ENCODE data around the gene C5orf46.
"Not testable (repeated sequence)": the region's sequence is repeated elsewhere in the genome, so short reads cannot be mapped to it uniquely, and the experiment has no call there.

C5orf46 gene

GRCh38 chr5:147906326-147907095 is at the start of gene C5orf46:
TSS of gene C5orf46 (minus strand) at chr5:147906538. CDS start at chr5:147906501, 37 bp downstream.
- DNase-seq: peak in 1 of 3 donors; percentile 28

GRCh38 chr5:147954971-147955370 is 48.6 kb upstream of the C5orf46 start:
- DNase-seq: no peak

- peak; percentile 36 to 69 (median 57) for DNase-seq
Measured at GRCh38 chr5:147949711-147950573, 43.6 kb upstream of the C5orf46 start.

DNA sequence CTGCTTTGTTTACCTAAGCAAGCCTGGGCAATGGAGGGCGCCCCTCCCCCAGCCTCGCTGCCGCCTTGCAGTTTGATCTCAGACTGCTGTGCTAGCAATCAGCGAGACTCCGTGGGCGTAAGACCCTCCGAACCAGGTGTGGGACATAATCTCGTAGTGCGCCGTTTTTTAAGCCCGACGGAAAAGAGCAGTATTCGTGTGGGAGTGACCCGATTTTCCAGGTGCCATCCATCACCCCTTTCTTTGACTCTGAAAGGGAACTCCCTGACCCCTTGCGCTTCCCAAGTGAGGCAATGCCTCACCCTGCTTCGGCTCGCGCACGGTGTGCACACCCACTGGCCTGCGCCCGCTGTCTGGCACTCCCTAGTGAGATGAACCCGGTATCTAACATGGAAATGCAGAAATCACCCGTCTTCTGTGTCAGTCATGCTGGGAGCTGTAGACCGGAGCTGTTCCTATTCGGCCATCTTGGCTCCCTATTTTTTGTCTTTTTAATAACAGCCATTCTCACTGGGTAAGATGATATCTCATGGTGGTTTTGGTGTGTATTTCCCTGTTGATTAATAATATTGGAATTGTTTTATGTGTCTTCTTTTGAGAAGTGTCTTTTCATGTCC is 40.4 kb upstream of the C5orf46 start:
- not testable (repeated sequence) for DNase-seq

GRCh38 chr5:147939431-147940114 is 33.2 kb upstream of the C5orf46 start:
- DNase-seq: no peak

- peak; percentile 60 to 87 (median 80) for DNase-seq
Measured at GRCh38 chr5:147935032-147935431, 28.7 kb upstream of the C5orf46 start.

- peak; percentile 69 to 83 (median 74) for DNase-seq
Measured at GRCh38 chr5:147930769-147931168, 24.4 kb upstream of the C5orf46 start.

DNA sequence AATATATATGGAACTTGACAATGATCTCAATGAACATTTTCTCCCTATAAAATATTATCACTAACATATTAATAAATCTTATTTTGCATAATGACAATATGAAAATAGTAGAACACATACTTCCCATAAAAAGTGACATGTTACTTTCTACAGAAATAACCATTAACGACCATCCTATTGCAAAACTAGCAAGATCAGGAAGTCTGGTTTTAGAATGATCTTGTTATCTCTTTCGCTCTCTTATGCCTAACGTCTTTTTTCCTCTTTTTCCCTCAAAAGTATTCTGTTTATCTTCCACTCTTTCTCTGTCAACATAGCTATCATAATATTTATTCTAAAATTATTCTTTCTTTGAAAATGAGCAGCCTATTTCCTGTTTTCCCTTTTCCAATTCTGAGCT is 21.6 kb upstream of the C5orf46 start:
- DNase-seq: peak; percentile 17 to 49 (median 37)

- DNase-seq: no peak
Measured at GRCh38 chr5:147925020-147925419, 18.7 kb upstream of the C5orf46 start.

DNA sequence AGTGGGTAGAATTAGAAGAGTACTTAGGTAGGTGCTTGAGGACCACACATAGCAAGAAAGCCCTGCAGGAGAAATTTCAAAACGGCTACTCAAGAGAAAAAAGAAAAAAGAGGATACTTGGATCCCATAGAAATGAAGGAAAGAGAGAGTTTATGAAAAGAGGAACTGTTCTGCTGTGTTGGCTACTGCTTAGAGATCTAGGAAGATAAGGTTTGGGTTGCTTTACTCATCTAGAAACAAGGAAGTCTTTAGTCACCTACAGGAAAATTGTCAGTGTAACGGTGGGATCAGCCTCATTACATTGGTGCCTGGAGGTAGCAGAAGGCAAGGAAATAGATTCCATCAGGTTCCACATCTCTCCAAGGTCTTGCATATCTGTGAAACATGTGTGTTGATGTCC is 14.8 kb upstream of the C5orf46 start:
- peak; percentile 9 to 27 (median 23) for DNase-seq

DNA sequence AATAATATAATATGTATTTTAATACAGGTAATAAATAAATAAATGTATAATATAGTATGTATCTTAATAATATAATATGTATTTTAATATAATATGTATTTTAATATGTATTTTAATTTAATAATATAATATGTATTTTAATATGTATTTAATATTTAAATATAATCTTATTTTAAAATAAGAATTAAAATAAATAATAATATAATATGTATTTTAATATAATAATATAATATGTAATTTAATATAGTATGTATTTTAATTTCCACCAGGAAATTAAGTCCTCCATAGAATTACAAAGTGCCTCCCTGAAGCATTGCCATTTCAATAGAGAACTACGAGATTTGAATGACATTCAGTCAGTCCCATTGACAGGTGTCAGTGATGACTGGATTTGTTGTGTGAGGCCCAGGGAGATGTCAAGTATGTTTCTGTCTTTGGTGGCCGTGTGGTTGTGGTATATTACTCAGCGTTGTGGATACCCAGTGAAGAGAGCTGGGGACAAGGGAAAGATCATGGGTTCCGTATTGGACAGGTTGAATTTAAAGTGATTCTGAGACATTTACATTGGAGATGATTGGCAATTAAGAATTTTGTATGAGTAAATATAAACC is 14.2 kb upstream of the C5orf46 start:
- DNase-seq: no peak

DNA sequence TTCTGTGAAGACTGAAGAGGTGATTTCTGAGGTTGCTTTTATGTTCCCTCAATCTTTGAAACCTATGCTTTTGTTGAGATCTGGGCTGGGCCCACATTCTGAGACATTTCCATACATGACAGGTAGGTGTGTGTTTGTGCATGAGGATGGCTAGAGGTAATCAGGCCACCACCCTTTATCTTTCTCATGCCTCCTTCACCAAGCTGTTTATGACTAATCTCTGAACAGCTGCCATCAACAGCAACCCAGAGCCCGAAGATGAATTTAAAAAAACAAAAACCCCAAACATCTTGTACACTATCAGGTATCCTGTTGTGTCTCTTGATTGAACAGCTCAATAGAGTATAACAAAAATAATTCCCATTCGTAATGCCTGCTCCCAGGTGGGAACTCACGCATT is 12.6 kb upstream of the C5orf46 start:
- DNase-seq: no peak

- peak in 1 of 3 donors; percentile 17 for DNase-seq
Measured at GRCh38 chr5:147918101-147918685, 11.9 kb upstream of the C5orf46 start.

GRCh38 chr5:147913786-147914185 is 7.4 kb upstream of the C5orf46 start:
- DNase-seq: no peak

DNA sequence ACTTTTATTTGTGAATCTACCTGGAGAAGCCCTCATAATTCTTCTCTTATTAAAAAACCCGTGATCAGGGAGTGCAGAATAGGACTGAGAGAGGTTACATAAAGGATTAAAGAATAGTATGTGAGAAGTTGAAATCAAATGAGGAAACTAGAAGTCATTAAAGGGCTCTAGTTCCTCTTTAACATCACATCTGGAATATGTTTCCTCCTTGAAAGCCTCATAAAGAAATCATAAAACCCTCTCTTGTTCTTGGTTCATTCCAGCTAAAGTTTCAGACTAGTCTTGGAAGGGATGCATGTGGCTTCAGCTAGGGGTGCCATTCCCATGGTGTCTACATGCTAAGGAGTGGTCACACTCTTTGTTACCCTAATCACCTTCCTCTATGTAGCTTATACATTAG is 5.7 kb upstream of the C5orf46 start:
- peak in 2 of 3 donors; percentile 26 to 39 for DNase-seq

- DNase-seq: no peak
Measured at GRCh38 chr5:147911427-147911826, 5.1 kb upstream of the C5orf46 start.

- no peak for DNase-seq
Measured at GRCh38 chr5:147904110-147904509, 2.2 kb downstream of the C5orf46 start.

DNA sequence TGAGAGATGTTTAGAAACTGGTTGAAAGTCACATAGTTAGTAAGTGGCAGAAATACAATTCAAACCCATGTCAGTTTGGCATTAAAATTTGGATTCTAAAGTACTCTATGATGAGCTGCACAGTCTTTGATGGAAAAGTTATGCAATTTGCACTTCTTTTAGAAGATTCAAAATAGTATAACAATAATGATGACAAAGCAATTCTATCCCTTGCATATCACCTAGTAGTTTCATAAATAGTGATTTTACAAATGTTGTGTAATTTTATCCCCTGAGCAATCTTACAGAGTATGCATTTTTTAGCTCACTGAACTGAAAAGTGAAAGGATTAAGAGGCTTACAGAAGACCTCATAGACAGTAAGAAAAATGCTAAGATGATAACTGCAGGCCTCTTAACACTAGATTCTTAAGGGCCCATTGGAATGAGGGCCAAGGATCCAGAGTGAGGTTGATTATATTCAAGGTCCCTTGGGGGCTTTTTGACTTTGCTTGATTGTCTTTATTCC is 3.7 kb downstream of the C5orf46 start:
- DNase-seq: no peak

GRCh38 chr5:147901599-147902039 is 4.7 kb downstream of the C5orf46 start:
- no peak for DNase-seq

DNA sequence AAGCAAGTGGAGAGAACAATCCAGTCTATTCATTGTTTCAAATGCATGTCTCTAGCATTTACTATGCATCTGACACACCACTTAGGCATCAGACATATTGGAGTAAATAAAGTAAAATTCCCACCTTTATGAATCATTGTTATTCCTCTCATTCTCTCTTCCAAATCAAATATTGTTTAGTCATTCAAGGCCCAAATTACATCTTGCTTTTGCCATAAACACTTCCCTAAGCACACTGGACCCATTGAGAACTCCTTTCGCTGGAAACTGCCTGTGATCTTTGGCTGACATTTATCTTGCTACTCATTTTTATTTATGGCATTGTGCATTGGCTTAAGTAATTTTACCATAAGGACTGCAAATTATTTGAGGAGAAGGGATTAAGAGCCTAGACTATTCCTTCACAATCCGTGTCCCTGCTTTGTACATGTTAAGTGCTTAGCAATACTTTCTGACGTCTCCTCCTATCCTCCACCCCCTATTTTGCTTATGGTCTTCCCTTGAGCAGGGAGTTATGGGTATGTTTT is 7.4 kb downstream of the C5orf46 start:
- no peak for DNase-seq

DNA sequence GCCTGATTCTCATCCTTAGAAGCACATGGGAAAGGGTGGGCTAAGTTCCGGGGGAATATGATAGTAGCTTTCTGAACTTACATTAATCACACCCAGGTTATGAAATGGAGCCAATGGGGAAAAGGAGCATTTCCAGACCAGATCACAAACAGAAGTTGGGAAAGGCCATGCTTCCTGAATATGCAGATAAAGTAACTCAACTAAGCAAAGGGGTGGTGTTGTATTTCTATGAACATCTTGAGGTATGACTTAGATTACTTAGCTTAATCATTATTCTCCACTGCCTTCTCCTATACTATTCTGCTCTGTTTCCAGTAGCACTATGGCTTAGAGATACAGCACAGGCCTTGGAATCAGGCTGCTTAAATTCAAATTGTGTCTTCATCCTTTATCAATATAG is 10.5 kb downstream of the C5orf46 start:
- DNase-seq: no peak
